Nephron (organoid): ENCODE measurements around the gene CUL5.

Source experiments
- H3K27ac Mint-ChIP-seq, 3 experiments: 2 replicates each; pipeline ENCODE4 v1.8.0; 2020; ENCODE audit warnings: mixed read lengths in 3 of 3, mild to moderate bottlenecking in 2 of 3, moderate library complexity in 1 of 3
- H3K27me3 Mint-ChIP-seq: 2 replicates; pipeline ENCODE4 v1.8.0; 2021; ENCODE audit warnings: low read depth, mild to moderate bottlenecking, moderate library complexity, mixed read lengths
- H3K36me3 Mint-ChIP-seq: 2 replicates; pipeline ENCODE4 v1.8.0; 2020; ENCODE audit warnings: low read depth, mixed read lengths
- H3K4me1 Mint-ChIP-seq: 2 replicates; pipeline ENCODE4 v1.8.0; 2020; ENCODE audit warnings: mixed read lengths
- H3K4me3 Mint-ChIP-seq, 3 experiments: 2 replicates each; pipeline ENCODE4 v1.8.0; 2020; ENCODE audit warnings: mild to moderate bottlenecking in 3 of 3, mixed read lengths in 3 of 3, moderate library complexity in 2 of 3
- H3K9me3 Mint-ChIP-seq: 2 replicates; pipeline ENCODE4 v1.8.0; 2020; ENCODE audit warnings: mixed read lengths
- CTCF ChIP-seq, 3 experiments: fragments of 200-600 bp; sonication (generic); IDR thresholded peaks; one replicate each; pipeline ENCODE4 v1.5.0; 2021; ENCODE audit warnings: antibody characterized with exemption in 3 of 3; ENCODE audit not compliant: unreplicated experiment in 3 of 3

CUL5 gene

GRCh38 chr11:108012139-108012725 lies 3.5 kb downstream of the CUL5 start:
- Mint-ChIP-seq H3K27me3 (no peaks in the 10 kb centered on the region), H3K4me1 (peaks cover 18% of the 10 kb centered on the region), H3K27ac (no peak overlapping the region), H3K9me3 (no peaks in the 10 kb centered on the region), H3K36me3 (peaks cover 8% of the 10 kb centered on the region), H3K4me3 (no peak overlapping the region)
- TF ChIP-seq CTCF (IDR thresholded peaks at IDR 0.05; ENCODE audit: unreplicated experiment in 3 of 3): no peak

- Mint-ChIP-seq H3K4me1 (peaks cover 11% of the 10 kb centered on the region), H3K4me3 (no peak overlapping the region), H3K27ac (no peak overlapping the region), H3K9me3 (no peaks in the 10 kb centered on the region), H3K36me3 (peaks cover 15% of the 10 kb centered on the region), H3K27me3 (no peaks in the 10 kb centered on the region)
- TF ChIP-seq CTCF (IDR thresholded peaks at IDR 0.05; ENCODE audit: unreplicated experiment in 3 of 3): no peak
Observed at GRCh38 chr11:108016647-108017046, 7.9 kb downstream of the CUL5 start.

GRCh38 chr11:108018708-108019107 lies 10.0 kb downstream of the CUL5 start:
- H3K36me3 Mint-ChIP-seq: peaks cover 18% of the 10 kb centered on the region
- H3K27me3 Mint-ChIP-seq: no peaks in the 10 kb centered on the region
- H3K4me3 Mint-ChIP-seq: no peak overlapping the region
- H3K9me3 Mint-ChIP-seq: no peaks in the 10 kb centered on the region
- H3K4me1 Mint-ChIP-seq: peaks cover 11% of the 10 kb centered on the region
- no peak for TF ChIP-seq CTCF (IDR thresholded peaks at IDR 0.05; ENCODE audit: unreplicated experiment in 3 of 3)
- H3K27ac Mint-ChIP-seq: no peak overlapping the region

- Mint-ChIP-seq H3K36me3 (peaks cover 18% of the 10 kb centered on the region), H3K27ac (no peak overlapping the region), H3K4me3 (no peak overlapping the region)
Observed at GRCh38 chr11:108019870-108020540, 11.3 kb downstream of the CUL5 start.

GRCh38 chr11:108025387-108026080 lies 16.8 kb downstream of the CUL5 start:
- peaks cover 37% of the 10 kb centered on the region for H3K36me3 Mint-ChIP-seq
- H3K27me3 Mint-ChIP-seq: no peaks in the 10 kb centered on the region
- H3K27ac Mint-ChIP-seq: peak overlapping the region in 1 of 3 experiments; percentile 70
- no peaks in the 10 kb centered on the region for H3K4me1 Mint-ChIP-seq
- no peaks in the 10 kb centered on the region for H3K9me3 Mint-ChIP-seq
- no peak for TF ChIP-seq CTCF (IDR thresholded peaks at IDR 0.05; ENCODE audit: unreplicated experiment in 3 of 3)
- no peak overlapping the region for H3K4me3 Mint-ChIP-seq

More at GRCh38 chr11:108019870-108020540, 11.3 kb downstream of the CUL5 start:
- Mint-ChIP-seq H3K4me1 (peaks cover 11% of the 10 kb centered on the region), H3K27me3 (no peaks in the 10 kb centered on the region), H3K9me3 (no peaks in the 10 kb centered on the region)
- TF ChIP-seq CTCF (IDR thresholded peaks at IDR 0.05; ENCODE audit: unreplicated experiment in 3 of 3): no peak
